Measurements from ENCODE around the gene MAMDC2. TPM values are rescaled to one million over a fixed set of nuclear protein-coding genes. Genes with fewer than 3 reads are reported as not detected.

The MAMDC2 gene
- total and polyA plus RNA-seq, 2 of the 8 experiments (the other 6 are each of a cell fraction or from before 2014, with no cell fraction given): 6.1 to 15.4 TPM

DNA sequence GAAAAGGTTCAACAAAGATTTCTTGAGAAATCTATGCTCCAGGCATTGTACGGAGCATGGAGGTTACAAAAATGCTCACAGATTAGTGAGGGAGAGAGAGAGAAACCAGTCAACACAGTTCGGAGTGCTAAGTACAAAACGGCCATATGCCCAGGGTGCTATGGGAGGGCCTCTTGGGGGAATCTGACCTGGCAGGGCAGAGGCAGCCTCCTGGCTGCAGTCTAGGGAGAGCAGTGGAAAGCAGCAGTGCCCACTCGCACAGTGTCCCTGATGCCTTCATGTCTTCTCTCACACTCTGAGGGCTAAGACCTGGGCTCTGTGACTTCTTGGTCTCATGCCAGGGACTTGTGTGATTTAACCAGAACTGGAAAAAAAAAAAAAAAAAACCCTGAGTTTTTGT, 185.4 kb downstream of the MAMDC2 start:
- Histone ChIP-seq H3K79me2 (ENCODE audit: control insufficient read depth in 1 of 2, insufficient read depth in 2 of 2, low read length in 2 of 2) (no peaks in the 10 kb centered on the region), H4K8ac (ENCODE audit: extremely low read depth, insufficient read depth, low read length) (no peak overlapping the region), H3K9me3 (ENCODE audit: insufficient read depth in 2 of 2, low read depth in 1 of 2, low read length in 1 of 2) (peaks cover 0 to 2% of the 10 kb centered on the region in 2 experiments; a peak in 1 of 4 replicates), H3K4me2 (ENCODE audit: insufficient read depth in 1 of 2, low read depth in 2 of 2, low read length in 2 of 2) (no peak overlapping the region), H3K4me1 (replicated peaks in 1 of 4; ENCODE audit: control insufficient read depth in 3 of 4, insufficient read depth in 4 of 4, low read length in 3 of 4) (no peaks in the 10 kb centered on the region), H2BK12ac (ENCODE audit: low read depth, low read length) (no peak overlapping the region), H3K27ac (ENCODE audit: low read depth, low read length) (no peak overlapping the region), H2BK15ac (ENCODE audit: low read length) (no peak overlapping the region), H3K23me2 (ENCODE audit: low read depth, low read length) (no peaks in the 10 kb centered on the region), H2BK5ac (ENCODE audit: low read depth, low read length) (no peak overlapping the region), H4K20me1 (replicated peaks in 1 of 2; ENCODE audit: control insufficient read depth in 1 of 2, insufficient read depth in 2 of 2, low read length in 2 of 2) (no peaks in the 10 kb centered on the region), H3K36me3 (ENCODE audit: control insufficient read depth in 2 of 4, insufficient read depth in 4 of 4, low read length in 3 of 4) (no peaks in the 10 kb centered on the region), H3K4me3 (ENCODE audit: extremely low read depth in 1 of 4, insufficient read depth in 2 of 4, low read depth in 3 of 4, low read length in 4 of 4) (no peak overlapping the region), H3K14ac (ENCODE audit: insufficient read length) (no peak overlapping the region), H2BK20ac (ENCODE audit: low read length) (no peak overlapping the region), H2AFZ (ENCODE audit: low read length) (no peak overlapping the region), H4K91ac (replicated peaks; ENCODE audit: insufficient read length, low read length) (no peak overlapping the region), H2AK5ac (ENCODE audit: low read depth, low read length) (no peak overlapping the region), H2BK120ac (replicated peaks; ENCODE audit: low read depth, low read length) (no peak overlapping the region), H3K23ac (ENCODE audit: insufficient read length) (no peak overlapping the region), H3K56ac (replicated peaks; ENCODE audit: insufficient read length, low read depth, low read length) (no peak overlapping the region), H3K9ac (replicated peaks in 1 of 4; ENCODE audit: extremely low read depth in 1 of 4, low read depth in 3 of 4, low read length in 3 of 4) (no peak overlapping the region), H4K5ac (ENCODE audit: insufficient read length, low read depth, low read length) (no peak overlapping the region), H3K18ac (ENCODE audit: extremely low read depth, low read length) (no peak overlapping the region), H3K79me1 (ENCODE audit: low read depth, low read length) (no peaks in the 10 kb centered on the region), H3K4ac (replicated peaks; ENCODE audit: insufficient read length, low read depth, low read length) (no peak overlapping the region), H3K27me3 (replicated peaks in 1 of 4; ENCODE audit: control insufficient read depth in 3 of 4, extremely low read depth in 1 of 4, insufficient read depth in 3 of 4, low read length in 3 of 4) (no peaks in the 10 kb centered on the region)
- WGBS, 2 experiments (ENCODE audit: extremely low coverage in 1 of 2, insufficient coverage in 1 of 2, insufficient read length in 1 of 2, insufficient replicate concordance in 2 of 2, low coverage in 1 of 2, low lambda C conversion rate in 2 of 2, missing lambda C conversion rate in 1 of 2): 73% methylated on average over 4 of the region's 4 CpGs; no CpG with 5 or more reads in 1 of the 2 experiments
- ChIA-PET CTCF (ENCODE audit: partially characterized antibody) (interaction anchor here (0.7 to 5.3 kb wide), 20 partner anchors 11 to 1084 kb away, joined by 3 to 47 read pairs (median 4); partner anchors contain the start of gene MAMDC2), POLR2A (ENCODE audit: partially characterized antibody) (interaction anchor here (0.7 kb wide), 1 partner anchor 148 kb away, joined by 4 read pairs; no protein-coding TSS in a partner anchor)
- FAIRE-seq (no peak), DNase-seq (ENCODE audit: low read depth in 1 of 2, low spot score in 2 of 2) (no peak)
- TF ChIP-seq CBX8 (IDR thresholded peaks at IDR 0.05; ENCODE audit: borderline replicate concordance, low read depth, low read length) (no peak), PHF8 (conservative IDR thresholded peaks at IDR 0.05; ENCODE audit: low read depth, low read length) (no peak), YY1 (IDR thresholded peaks at IDR 0.05; ENCODE audit: low read depth, low read length) (no peak)

Data from H1 (cell line).